IPS-18c (cell line): ENCODE data around the gene INS.

Experiments used
- H3K4me3 ChIP-seq: 2 replicates; pipeline ENCODE4 v1.7.0; 2013; ENCODE audit warnings: low read depth, mild to moderate bottlenecking, low read length, moderate library complexity; ENCODE audit not compliant: insufficient read depth
- H3K9me3 ChIP-seq: one replicate; pipeline ENCODE4 v1.6.1; 2013; ENCODE audit warnings: mild to moderate bottlenecking, low read length, moderate library complexity; ENCODE audit not compliant: control insufficient read depth, insufficient read depth

Gene INS

DNA sequence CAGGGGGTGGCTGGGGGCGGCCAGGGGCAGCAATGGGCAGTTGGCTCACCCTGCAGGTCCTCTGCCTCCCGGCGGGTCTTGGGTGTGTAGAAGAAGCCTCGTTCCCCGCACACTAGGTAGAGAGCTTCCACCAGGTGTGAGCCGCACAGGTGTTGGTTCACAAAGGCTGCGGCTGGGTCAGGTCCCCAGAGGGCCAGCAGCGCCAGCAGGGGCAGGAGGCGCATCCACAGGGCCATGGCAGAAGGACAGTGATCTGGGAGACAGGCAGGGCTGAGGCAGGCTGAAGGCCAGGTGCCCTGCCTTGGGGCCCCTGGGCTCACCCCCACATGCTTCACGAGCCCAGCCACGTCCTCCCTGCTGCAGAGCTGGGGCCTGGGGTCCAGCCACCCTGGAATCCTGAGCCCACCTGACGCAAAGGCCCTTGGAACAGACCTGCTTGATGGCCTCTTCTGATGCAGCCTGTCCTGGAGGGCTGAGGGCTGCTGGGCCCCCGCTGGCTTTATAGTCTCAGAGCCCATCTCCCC lies at the start of gene INS:
Gene INS, minus strand, starts transcription at position 474 of the 524 bp plus-strand sequence. Its CDS starts 238 bp downstream, at position 236.
- Histone ChIP-seq H3K4me3 (no peak within 1 kb of the TSS), H3K9me3 (no peaks in the 10 kb centered on the region)

DNA sequence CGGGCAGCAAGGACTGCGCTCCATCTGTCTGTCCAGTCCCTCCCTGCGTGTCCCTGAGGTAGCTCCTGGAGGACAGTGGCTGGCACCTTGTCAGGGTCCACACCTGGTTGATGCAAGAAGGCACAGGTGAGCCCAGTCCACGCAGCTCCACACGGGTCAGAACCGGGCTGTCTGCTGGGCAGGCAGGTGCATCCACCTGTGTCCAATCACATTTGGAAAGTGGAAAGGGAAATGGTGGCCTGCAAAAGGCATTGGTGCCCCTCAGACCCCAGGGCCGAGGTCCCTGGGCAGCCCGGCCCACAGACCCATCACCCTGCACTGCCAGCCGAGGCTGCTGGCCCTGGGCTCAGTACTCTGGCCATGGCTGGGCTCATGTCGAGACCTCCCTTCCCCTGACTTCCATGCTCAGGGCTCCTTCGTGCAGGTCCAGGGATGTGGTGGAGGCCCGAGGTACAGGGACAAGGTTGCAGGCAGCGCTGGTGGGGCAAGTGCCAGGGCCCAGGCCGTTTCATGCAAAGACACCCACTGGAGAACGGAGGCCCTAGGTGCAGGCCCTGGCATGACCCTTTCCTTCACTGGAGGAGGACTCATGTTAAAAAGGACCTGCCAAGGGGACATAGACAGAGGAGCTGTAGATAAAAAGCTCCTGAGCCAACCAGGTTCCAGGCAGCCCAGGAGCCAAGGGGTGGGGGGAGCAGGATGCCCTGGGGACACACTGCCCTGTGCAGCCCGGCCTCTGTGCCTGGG lies 49.5 kb upstream of the INS start:
- H3K9me3 ChIP-seq = no peaks in the 10 kb centered on the region
- H3K4me3 ChIP-seq = no peak overlapping the region

- Histone ChIP-seq H3K9me3 (no peaks in the 10 kb centered on the region), H3K4me3 (no peak overlapping the region)
Measured at GRCh38 chr11:2209900-2210321, 48.9 kb upstream of the INS start.

- H3K4me3 ChIP-seq = no peak overlapping the region
- H3K9me3 ChIP-seq = no peaks in the 10 kb centered on the region
Measured at GRCh38 chr11:2209370-2209801, 48.4 kb upstream of the INS start.

DNA sequence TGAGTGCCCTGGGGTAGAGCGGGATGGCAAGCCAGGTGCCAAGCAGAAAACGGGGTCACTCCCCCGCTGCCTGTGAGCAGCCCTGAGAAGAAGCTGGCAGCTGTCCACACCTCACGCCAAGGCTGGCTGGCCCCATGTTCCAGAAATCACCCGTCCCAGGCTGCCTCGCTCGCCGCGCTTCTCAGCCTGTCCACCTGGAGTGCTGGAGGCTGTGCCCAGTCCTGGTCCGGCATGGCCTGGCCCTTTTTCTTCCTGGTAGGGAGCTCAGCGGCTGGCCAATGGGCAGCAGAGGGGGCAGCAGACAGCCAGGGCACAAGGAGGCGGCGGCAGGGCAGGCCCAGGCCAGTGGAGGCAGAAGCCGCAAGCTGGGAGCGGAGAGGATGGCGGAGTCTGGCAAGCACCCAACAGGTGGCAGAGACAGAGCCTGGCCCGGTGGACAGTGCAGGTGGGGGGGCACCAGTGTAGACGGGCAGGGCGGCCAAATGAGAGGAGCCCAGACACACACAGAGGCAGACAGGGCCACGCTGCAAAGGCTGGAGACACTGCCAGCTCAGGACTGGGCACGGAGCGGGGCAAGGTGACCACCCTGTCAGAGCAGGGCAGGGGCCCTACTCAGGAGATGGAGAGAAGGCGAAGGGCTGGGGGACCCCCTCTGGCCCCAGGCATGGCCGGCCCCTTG lies 47.8 kb upstream of the INS start:
- Histone ChIP-seq H3K4me3 (no peak overlapping the region), H3K9me3 (no peaks in the 10 kb centered on the region)

DNA sequence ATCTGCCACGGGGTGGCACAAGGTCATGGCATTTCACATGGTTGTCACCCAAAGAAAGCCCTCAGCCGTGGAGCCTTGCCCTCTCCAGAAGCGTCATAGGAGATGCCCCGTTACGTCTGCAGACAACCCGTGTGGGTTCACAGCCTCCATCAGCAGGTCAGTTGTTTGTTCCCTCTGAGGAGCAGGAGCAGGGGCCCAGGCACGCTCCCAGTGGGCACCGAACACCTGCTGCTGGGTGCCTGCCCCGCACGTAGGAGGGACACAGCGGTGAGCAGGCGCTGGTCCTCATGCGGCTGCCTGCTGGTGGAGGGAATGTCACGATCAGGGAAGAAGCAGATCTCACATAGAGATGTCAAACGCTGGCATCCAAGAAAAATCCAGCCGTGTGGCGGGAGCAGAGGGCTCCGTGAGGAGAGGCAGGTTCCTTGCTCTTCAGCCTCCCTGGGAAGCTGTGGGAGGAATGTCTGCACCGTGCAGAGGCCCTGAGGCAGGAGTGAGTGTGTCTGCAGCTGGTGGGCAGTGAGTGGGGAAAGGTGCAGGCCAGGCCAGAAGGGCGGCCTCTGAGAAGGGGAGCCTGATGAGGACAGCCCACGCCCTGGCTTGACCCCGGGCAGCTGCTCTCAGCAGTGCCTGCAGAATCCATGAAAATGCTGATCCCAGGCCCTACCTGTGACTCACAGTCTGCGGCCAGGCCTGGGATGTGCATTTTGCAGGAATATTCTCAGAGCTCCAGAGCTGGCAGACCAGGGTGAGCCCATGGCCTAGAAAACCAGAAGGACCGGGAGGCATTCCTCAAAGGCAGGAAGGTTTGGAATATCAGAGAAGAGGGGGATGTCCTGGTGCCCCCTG lies 47.0 kb upstream of the INS start:
- Histone ChIP-seq H3K4me3 (no peak overlapping the region), H3K9me3 (no peaks in the 10 kb centered on the region)

GRCh38 chr11:2207212-2207611 lies 46.2 kb upstream of the INS start:
- no peak overlapping the region for H3K4me3 ChIP-seq
- no peaks in the 10 kb centered on the region for H3K9me3 ChIP-seq

GRCh38 chr11:2205981-2206690 lies 45.1 kb upstream of the INS start:
- no peaks in the 10 kb centered on the region for H3K9me3 ChIP-seq
- H3K4me3 ChIP-seq = no peak overlapping the region

- H3K4me3 ChIP-seq = no peak overlapping the region
- no peaks in the 10 kb centered on the region for H3K9me3 ChIP-seq
Measured at GRCh38 chr11:2205214-2205720, 44.3 kb upstream of the INS start.

DNA sequence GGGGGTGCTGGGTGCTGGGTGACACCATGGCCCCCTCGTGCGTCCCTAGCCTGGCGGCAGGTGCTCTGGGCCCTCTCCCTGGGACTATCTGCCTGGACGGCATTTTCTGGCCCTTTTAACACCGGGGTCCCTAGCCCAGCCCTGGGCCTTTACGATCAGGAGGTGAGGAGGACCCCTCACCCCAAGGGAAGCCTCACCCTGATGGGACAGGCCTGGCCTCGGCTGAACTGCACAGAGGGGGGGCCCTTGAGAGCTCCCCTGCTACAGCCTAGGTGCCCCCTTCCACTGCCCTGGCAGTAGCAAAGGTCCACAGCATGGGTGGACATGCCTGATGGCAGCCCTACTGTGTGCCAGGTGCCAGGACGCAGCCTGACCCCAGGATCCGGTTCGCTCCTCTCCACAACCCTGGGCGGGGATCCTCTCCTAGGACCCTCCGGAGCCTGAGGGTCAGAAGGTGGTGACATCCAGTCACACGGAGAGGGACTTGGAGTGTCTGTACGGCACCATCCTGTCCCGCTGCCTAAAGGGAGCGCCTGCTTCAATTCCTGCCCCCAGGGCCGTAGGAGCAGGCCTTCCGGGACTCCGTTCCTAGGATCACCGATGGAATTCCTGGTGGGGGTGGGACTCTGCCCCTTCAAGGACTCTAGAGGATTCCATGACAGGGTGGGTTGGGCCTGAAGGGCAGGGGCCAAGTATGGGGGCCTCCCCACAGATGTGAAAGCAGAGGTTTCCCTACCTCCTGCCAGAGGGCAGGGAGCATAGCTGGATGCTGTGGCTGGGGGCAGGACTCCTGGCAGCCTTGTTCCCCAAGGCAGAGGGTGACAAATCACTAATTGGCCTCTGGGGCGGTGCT lies 43.6 kb upstream of the INS start:
- Histone ChIP-seq H3K9me3 (no peaks in the 10 kb centered on the region), H3K4me3 (no peak overlapping the region)

DNA sequence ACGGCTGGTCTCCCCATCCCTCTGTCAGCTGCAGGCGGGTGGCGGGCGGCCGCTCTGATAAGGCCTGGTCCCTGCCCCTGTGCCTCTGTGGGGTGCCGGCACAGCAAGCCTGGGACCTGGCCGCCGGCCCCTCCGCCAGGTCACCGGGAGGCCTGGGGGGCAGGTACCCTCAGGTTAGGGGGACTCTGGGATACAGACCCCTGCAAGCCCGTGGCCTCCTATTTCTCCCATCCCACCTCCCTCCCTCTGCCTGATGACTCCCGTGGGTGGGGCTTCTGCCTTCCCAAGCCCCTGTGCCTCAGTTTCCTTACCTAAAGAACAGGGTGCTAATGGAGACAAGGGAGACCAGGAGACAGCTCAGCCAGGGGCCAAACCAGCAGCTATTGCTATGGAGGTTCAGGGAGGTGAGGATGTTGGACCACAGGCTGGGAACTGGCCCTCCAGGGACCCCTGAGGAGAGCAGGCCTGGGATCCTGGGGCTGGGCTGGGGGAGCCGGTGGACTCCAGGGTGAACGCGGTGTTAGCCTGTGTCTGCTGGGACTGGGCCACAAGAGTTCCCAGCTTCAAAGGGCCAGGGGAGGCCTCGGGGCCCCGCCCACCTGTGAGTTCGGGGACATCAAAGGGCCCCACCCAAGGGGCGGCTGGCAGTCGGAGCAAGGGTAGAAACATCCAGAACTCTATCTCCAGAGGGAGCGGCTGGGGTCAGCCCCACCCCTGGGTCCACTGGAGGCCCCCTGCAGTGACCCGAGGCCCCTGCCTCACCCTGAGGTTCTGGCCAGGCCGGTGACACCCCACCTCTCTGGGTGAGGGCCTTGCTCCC lies 42.6 kb upstream of the INS start:
- H3K9me3 ChIP-seq = no peaks in the 10 kb centered on the region
- H3K4me3 ChIP-seq = no peak overlapping the region

- no peak overlapping the region for H3K4me3 ChIP-seq
Measured at GRCh38 chr11:2202900-2203439, 42.0 kb upstream of the INS start.

GRCh38 chr11:2202071-2202899 lies 41.3 kb upstream of the INS start:
- Histone ChIP-seq H3K4me3 (no peak overlapping the region), H3K9me3 (no peaks in the 10 kb centered on the region)

More at GRCh38 chr11:2202900-2203439, 42.0 kb upstream of the INS start:
- H3K9me3 ChIP-seq = no peaks in the 10 kb centered on the region

DNA sequence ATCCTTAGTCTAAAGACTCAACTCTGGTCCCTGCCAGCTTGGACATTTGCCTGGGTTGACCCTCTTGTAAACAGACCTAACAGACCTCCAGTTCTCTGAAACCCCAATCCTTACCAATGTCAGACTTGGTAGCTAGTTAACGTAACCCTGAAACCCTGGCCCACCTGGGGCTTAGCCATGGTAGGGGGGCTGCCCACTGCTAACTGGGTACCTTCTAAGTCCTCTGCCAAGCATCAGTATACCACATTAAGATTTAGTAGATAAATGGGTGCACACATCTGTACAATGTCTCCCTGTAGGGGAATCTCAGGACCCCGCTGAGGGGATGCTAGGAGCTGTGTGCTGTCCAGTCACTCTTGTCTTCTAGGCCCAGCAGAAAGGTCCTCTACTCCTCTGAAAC lies 40.5 kb upstream of the INS start:
- H3K4me3 ChIP-seq = no peak overlapping the region
- no peaks in the 10 kb centered on the region for H3K9me3 ChIP-seq
